B cell (primary cell): ENCODE results near the gene CCDC170. TPM values are rescaled to one million over a fixed set of nuclear protein-coding genes. Genes with fewer than 3 reads are reported as not detected.
A peak's percentile ranks its signal among the peaks of the same experiment; 100 is the strongest.
"Not testable (repeated sequence)": the region's sequence is repeated elsewhere in the genome, so short reads cannot be mapped to it uniquely, and the experiment has no call there.

Experiments used
- ATAC-seq: fragments of 200-7000 bp; cut with Tn5 transposase; one replicate; pipeline ENCODE4 v1.10.0; 2021; ENCODE audit warnings: low read depth, mild to moderate bottlenecking, moderate number of reproducible peaks, moderate library complexity
- CTCF ChIA-PET: fragments of 350-600 bp; sonication (Branson Sonifier 250); formaldehyde crosslinking; loops from one replicate; lab custom pipeline; 2021; ENCODE audit warnings: antibody characterized with exemption, inconsistent platforms; lab: Charles Lee
- POLR2A ChIA-PET: fragments of 350-600 bp; sonication (Branson Sonifier 250); formaldehyde crosslinking; loops from one replicate; lab custom pipeline; 2021; ENCODE audit warnings: antibody characterized with exemption; lab: Charles Lee
- DNase-seq: peaks from one replicate; pipeline ENCODE4 v3.0.0; 2013
- H2AFZ ChIP-seq: 2 replicates; pipeline ENCODE4 v1.6.1; 2012; ENCODE audit warnings: mild to moderate bottlenecking, low read depth, low read length; ENCODE audit not compliant: insufficient read depth, poor library complexity, severe bottlenecking
- H3K27ac ChIP-seq, 2 donors: 1 replicate in 1 of 2; 2 replicates in 1 of 2; pipeline ENCODE4 v1.5.1; 2012 to 2013; ENCODE audit warnings: low read length in 2 of 2, mild to moderate bottlenecking in 2 of 2, moderate library complexity in 1 of 2
- H3K27me3 ChIP-seq, 4 experiments: fragments of 200-600 bp in 1 of 4; sonication (generic) in 1 of 4; replicated peaks in 1 of 4; 1 replicate in 2 of 4; 2 replicates in 2 of 4; pipeline versions ENCODE4 v1.6.1 to v1.7.0; 2013 to 2016; ENCODE audit warnings: low read length in 3 of 4, mild to moderate bottlenecking in 2 of 4, mixed read lengths in 1 of 4, moderate library complexity in 1 of 4; ENCODE audit not compliant: insufficient read depth in 4 of 4, control insufficient read depth in 3 of 4; ENCODE audit errors: control extremely low read depth in 1 of 4
- H3K36me3 ChIP-seq, 2 experiments: replicated peaks in 1 of 2; 1 replicate in 1 of 2; 2 replicates in 1 of 2; pipeline versions ENCODE4 v1.6.1 to v1.7.1; 2013; ENCODE audit warnings: low read length in 1 of 2; ENCODE audit not compliant: insufficient read depth in 2 of 2, control insufficient read depth in 1 of 2; ENCODE audit errors: control extremely low read depth in 1 of 2, extremely low read depth in 1 of 2
- H3K4me1 ChIP-seq, 2 donors: fragments of 200-600 bp in 1 of 2; sonication (generic) in 1 of 2; 1 replicate in 1 of 2; 2 replicates in 1 of 2; pipeline versions ENCODE4 v1.5.1 to v1.6.1; 2013 to 2017; ENCODE audit warnings: low read length in 2 of 2; ENCODE audit not compliant: control insufficient read depth in 2 of 2, insufficient read depth in 2 of 2
- H3K4me2 ChIP-seq: replicated peaks from 2 replicates; pipeline ENCODE3; 2012; ENCODE audit warnings: mild to moderate bottlenecking, low read depth, low read length; ENCODE audit not compliant: poor library complexity, severe bottlenecking
- H3K4me3 ChIP-seq, 5 experiments: fragments of 200-600 bp in 1 of 5; sonication (generic) in 1 of 5; 1 replicate in 3 of 5; 2 replicates in 2 of 5; pipeline versions ENCODE4 v1.5.1 to v1.7.0; 2011 to 2016; ENCODE audit warnings: low read length in 4 of 5, mild to moderate bottlenecking in 4 of 5, low read depth in 2 of 5, control low read depth in 1 of 5, moderate library complexity in 1 of 5; ENCODE audit not compliant: insufficient read depth in 1 of 5; ENCODE audit errors: control extremely low read depth in 1 of 5, extremely low read depth in 1 of 5
- H3K79me2 ChIP-seq: fragments of 200-600 bp; sonication (generic); one replicate; pipeline ENCODE4 v1.6.0; 2016; ENCODE audit warnings: low read length; ENCODE audit not compliant: control insufficient read depth, insufficient read depth
- H3K9ac ChIP-seq: fragments of 200-600 bp; sonication (generic); 2 replicates; pipeline ENCODE4 v1.6.1; 2017; ENCODE audit warnings: mild to moderate bottlenecking, low read length, moderate library complexity
- H3K9me3 ChIP-seq, 3 donors: one replicate each; pipeline versions ENCODE4 v1.6.1 to v1.7.1; 2013; ENCODE audit warnings: low read length in 2 of 3; ENCODE audit not compliant: control insufficient read depth in 2 of 3, insufficient read depth in 1 of 3; ENCODE audit errors: control extremely low read depth in 1 of 3
- H4K20me1 ChIP-seq: 2 replicates; pipeline ENCODE4 v1.6.0; 2012; ENCODE audit warnings: mild to moderate bottlenecking, low read length; ENCODE audit not compliant: insufficient read depth, control insufficient read depth, poor library complexity, severe bottlenecking
- H3K27ac Mint-ChIP-seq: one replicate; pipeline ENCODE4 v1.8.0; 2021; ENCODE audit warnings: mixed read lengths
- H3K27me3 Mint-ChIP-seq: one replicate; pipeline ENCODE4 v1.8.0; 2021; ENCODE audit warnings: mixed read lengths
- H3K4me1 Mint-ChIP-seq: one replicate; pipeline ENCODE4 v1.8.0; 2021; ENCODE audit warnings: mixed read lengths
- H3K4me3 Mint-ChIP-seq: one replicate; pipeline ENCODE4 v1.8.0; 2021; ENCODE audit warnings: mixed read lengths
- H3K9me3 Mint-ChIP-seq: one replicate; pipeline ENCODE4 v1.8.0; 2022; ENCODE audit warnings: mixed read lengths; ENCODE audit not compliant: insufficient read depth
- CTCF ChIP-seq: fragments of 200-600 bp; IDR thresholded peaks from one replicate; pipeline ENCODE4 v1.8.0; 2022; ENCODE audit warnings: antibody characterized with exemption, mild to moderate bottlenecking
- EZH2 ChIP-seq: IDR thresholded peaks from 2 replicates; pipeline ENCODE4 v1.6.1; 2012; ENCODE audit warnings: borderline replicate concordance, low read depth, mild to moderate bottlenecking, moderate library complexity, low read length; ENCODE audit not compliant: insufficient read depth, poor library complexity, severe bottlenecking
- WGBS: methylation state at CpG from one replicate; pipeline ENCODE4 v1.1.5; 2013; ENCODE audit warnings: missing lambda C conversion rate; ENCODE audit not compliant: insufficient coverage; 5-methylcytosine and 5-hydroxymethylcytosine counted together
- intact Hi-C: fragments of 100-400 bp; cut with micrococcal nuclease; formaldehyde crosslinking; loops from one replicate; pipeline ENCODE4 v1.10.0; 2022
- polyA plus RNA-seq: library from polyadenylated mRNA; depleted of rRNA; stranded (reverse); fragments of >200 nt; gene quantifications from 2 replicates; pipeline ENCODE4 v1.2.3, GENCODE V29; 2012
- total RNA-seq, 2 donors: library from RNA; stranded (reverse); fragments of 120-200 nt in 1 of 2; gene quantifications; 1 replicate in 1 of 2; 2 replicates in 1 of 2; pipeline versions ENCODE4 v1.2.3 to v1.2.4, GENCODE V29; 2013 to 2022

The CCDC170 gene
- total and polyA plus RNA-seq, 2 donors (not counting 1 experiment from before 2014, with no cell fraction given) = 0.01 TPM; not detected in 1

DNA sequence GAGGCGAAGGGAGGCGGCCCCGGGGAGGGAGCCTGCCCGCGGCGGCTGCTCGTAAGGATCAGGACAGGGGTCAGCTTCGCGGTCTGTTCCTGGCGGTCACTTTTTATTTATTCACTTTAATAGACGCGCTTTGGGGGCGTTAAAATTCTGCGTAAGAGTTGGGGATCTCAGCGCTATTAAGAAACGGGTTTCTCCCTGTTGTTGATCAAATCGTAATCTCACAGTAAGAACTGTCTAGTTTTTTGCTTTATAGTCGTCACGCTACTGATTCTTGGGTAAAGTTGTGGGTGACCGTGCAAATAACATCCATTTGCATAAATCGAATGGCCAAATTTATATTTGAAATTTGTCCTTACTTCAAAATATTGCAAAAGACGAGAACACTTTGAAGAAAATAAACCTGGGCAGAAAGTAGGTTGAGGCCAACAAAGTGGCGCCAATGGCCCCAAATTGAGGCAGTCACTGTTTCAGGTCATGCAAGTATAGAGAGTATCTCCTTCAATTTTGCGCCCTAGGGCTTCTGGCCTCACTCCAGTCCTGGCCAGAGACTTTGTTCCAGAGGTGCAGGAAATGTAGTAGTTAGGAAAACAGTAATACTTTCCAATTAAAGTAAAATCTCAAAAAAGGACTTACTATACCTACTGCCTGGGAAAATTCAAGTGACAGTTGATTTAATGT lies 40.9 kb upstream of the CCDC170 start:
- Histone ChIP-seq H4K20me1 (no peaks in the 10 kb centered on the region), H3K4me3 (peak overlapping the region; percentile 74 to 94 (median 88)), H3K27me3 (no peaks in the 10 kb centered on the region), H3K27ac (peak overlapping the region; percentile 64 to 88), H3K4me2 (peak overlapping the region; percentile 80), H3K9ac (peak overlapping the region; percentile 84), H3K4me1 (peaks cover 18 to 20% of the 10 kb centered on the region in 2 donors), H2AFZ (peak overlapping the region; percentile 96), H3K36me3 (no peaks in the 10 kb centered on the region), H3K9me3 (no peaks in the 10 kb centered on the region), H3K79me2 (peaks cover 49% of the 10 kb centered on the region)
- intact Hi-C loops = loop anchor here (1.0 to 10.0 kb wide), 3 partner anchors 63 to 1708 kb away; partner anchors contain the start of genes NUP43 and PCMT1
- H3K4me3 Mint-ChIP-seq = peak overlapping the region; percentile 97
- H3K27me3 Mint-ChIP-seq = no peaks in the 10 kb centered on the region
- ChIA-PET CTCF (interaction anchor here (0.7 to 3.3 kb wide), 6 partner anchors 11 to 63 kb away, joined by 3 to 11 read pairs (median 4); no protein-coding TSS in a partner anchor), POLR2A (interaction anchor here (0.7 to 2.1 kb wide), 2 partner anchors 63 to 1530 kb away, joined by 3 to 16 read pairs; partner anchors contain the start of gene FBXO5)
- no peak for DNase-seq
- peaks cover 32% of the 10 kb centered on the region for H3K4me1 Mint-ChIP-seq
- H3K9me3 Mint-ChIP-seq = no peaks in the 10 kb centered on the region
- WGBS = 7% methylated on average over 16 of the region's 24 CpGs
- TF ChIP-seq EZH2 (no peak), CTCF (no peak)
- peak overlapping the region; percentile 88 for H3K27ac Mint-ChIP-seq
- no peak for ATAC-seq

- DNase-seq, H3K27ac Mint-ChIP-seq, H3K4me2 ChIP-seq, H3K27ac ChIP-seq, H3K9me3 Mint-ChIP-seq, H2AFZ ChIP-seq, H3K27me3 Mint-ChIP-seq, H3K4me3 Mint-ChIP-seq, POLR2A ChIA-PET, H4K20me1 ChIP-seq, CTCF ChIA-PET, ATAC-seq, H3K9ac ChIP-seq, H3K27me3 ChIP-seq, H3K9me3 ChIP-seq, H3K4me3 ChIP-seq: not testable (repeated sequence)
- H3K36me3 ChIP-seq = peaks cover 0 to 19% of the 10 kb centered on the region in 2 experiments
- H3K79me2 ChIP-seq = peaks cover 56% of the 10 kb centered on the region
- no CpG with 5 or more reads among the region's 10 CpGs for WGBS
- intact Hi-C loops = loop anchor here (10.0 kb wide), 1 partner anchor 1711 kb away; the partner anchor contains the start of genes NUP43 and PCMT1
- H3K4me1 Mint-ChIP-seq = peaks cover 25% of the 10 kb centered on the region
- peaks cover 18 to 20% of the 10 kb centered on the region in 2 donors for H3K4me1 ChIP-seq
Observed at GRCh38 chr6:151455751-151456398, 37.9 kb upstream of the CCDC170 start.
